Ecto neural progenitor cell (in vitro differentiated cells): ENCODE results near the gene B4GALT5.

ENCODE experiments used
- DNase-seq: peaks from one replicate; pipeline ENCODE4 v3.0.0-alpha.2; 2018; ENCODE audit warnings: low spot score

Gene B4GALT5

DNA sequence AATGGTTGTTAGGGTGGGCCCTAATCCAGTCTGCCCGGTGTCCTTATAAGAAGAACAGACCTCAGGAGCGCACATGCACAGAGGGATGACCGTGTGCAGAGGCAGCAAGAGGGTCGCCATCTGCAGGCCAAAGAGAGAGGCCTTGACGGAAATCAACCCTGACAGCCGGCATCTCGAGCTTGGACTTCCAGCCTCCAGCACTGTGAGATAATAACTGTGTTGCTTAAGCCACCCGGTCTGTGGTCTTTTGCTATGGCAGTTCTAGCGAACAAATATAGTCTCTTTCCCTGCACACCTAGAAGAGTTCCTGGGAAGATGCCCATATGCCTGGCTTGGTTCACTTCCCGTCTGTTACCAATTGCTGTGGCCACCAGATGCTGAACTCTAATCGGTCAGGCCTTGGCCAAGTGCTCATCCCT, 110.5 kb downstream of the B4GALT5 start:
- no peak for DNase-seq

DNA sequence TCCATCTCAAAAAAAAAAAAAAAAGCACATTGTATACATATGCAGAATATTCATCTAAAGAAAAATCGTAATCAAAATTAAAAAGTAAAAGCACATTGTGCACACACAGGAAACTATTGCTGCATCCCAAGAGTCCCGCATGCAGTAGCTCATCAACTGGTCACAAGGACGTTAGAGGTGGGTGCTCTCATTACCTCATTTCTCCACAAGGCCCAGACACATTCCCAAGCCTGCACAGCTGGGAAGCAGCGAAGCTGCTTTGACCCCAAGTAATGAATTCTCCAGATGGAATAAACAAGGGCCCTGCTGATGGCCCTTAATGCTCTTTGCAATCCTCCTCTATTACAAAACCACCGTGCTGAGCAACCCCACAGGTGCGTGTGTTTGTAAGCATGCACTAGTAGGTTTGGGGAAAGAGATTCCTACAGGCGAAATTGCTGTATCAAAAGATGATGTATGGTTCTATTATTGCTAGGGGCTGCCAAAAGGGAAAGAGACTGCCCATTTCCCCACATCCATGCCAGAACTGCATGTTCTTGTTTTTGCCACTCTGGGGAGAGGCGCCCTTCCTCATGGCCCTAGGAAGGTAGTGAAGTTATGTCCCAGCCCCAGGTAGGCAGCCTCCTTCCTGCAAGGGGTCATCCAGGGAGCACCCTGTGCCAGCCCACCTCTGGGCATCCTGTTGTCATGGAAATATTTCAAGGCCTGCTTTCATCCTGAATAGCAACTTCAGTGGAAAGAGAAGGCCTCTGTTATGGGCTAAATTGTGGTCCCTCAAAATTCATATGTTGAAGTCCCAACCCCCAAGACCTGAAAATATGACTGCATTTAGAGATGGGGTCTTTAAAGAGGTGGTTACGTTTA, 111.1 kb downstream of the B4GALT5 start:
- DNase-seq, result no peak

DNA sequence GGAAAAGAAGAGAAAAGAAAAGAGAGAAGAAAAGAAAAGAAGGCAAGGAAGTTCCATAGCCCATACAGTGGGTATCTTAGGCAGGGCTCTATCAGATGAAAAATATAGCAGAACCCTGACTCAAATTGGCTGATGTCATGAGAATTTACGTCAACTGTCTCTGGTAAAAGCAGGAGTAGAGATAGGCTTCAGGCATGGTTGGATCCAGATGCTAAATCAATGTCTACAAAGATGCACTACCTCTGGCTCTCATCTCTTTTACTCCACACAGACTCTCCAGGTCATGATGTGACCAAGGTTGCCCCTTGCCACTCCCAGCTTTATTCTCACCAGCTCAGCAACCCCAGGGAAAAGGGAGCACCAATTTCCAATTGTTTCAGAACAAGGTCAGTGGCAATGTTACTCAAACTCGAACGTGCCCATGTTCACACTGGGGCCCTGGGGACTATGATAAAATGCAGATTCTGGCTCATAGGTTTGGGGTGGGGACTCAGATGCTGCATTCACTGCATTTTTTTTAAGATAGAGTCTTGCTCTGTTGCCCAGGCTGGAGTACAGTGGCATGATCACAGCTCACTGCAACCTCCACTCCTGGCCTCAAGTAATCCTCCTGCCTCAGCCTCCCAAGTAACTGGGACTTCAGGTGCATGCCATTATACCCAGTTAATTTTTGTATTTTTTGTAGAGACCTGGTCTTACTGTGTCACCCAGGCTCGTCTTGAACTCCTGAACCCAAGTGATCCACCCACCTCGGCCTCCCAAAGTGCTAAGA, 112.3 kb downstream of the B4GALT5 start:
- no peak for DNase-seq

DNA sequence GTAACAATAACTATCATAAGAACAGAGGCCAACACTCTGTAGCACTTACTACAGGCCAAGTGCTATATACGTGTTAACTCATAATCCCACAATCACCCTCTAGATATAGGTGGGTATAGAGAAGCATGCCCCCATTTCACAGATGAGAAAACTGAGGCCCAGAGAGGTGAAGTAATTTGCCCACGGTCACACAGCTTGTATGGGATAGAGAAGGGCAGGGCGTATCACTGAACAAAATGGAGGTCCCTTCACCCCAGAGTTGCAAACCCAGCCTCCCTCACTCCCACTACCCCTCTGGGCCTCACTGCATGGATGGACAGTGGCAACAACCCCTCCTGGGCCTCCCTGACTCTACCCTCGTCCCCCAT, 113.9 kb downstream of the B4GALT5 start:
- DNase-seq, result no peak

DNA sequence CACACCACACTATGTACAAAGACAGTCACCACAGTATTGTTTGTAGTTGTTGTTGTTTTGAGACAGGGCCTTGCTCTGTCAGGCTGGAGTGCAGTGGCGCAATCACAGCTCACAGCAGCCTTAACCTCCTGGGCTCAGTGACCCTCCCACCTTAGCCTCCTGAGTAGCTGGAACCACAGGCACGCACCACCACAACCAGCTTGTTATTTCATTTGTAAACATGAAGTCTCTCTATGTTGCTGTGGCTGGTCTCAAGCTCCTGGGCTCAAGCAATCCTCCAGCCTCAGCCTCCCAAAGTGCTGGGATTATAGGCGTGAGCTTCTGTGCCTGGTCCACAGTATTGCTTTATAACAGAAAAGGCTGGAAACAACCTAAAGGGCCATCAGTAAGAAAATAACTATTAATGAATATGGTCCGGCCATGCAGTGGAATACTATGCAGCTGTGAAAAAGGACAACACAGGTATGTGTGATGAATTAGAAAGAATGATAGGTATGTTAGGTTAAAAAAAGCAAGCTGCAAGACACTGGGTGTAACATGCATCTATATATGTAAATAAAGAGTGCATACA, 115.8 kb downstream of the B4GALT5 start:
- DNase-seq, result no peak

DNA sequence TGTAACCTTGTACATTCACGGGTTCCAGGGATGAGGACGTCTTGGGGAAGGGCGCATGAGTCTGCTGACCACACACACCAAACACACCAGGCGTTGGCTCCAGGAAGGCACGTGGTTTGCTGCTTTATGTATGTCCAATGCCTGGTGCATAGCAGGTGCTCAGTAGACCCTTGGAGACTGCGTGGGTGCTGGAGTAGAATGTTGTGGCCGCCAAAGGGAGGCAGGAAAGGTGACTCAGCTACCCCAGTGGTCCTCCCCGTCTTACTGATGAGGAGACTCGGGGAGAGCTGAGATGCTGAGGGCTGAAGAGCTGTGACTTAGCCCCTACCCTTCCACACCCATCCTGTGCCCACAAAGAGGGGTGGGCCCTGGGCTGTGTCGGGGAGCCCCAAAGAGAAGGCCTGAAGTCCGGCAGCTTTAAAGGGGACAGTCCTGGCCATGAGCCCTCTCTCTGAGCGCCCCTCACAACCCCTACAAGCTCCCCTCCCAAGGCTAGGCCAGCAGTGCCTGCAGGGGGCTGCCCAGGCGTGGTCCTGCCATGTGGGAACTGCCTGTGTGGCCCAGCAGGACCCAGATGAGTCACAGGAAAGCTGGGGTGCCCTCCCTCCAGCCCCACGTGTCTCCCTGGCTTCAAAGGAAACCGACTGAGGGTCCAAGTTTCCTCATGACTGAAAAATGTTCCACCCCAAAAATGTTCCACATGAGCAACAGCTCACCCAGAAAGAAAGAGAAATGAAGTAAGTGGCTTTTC, 117.7 kb downstream of the B4GALT5 start:
- no peak for DNase-seq

DNA sequence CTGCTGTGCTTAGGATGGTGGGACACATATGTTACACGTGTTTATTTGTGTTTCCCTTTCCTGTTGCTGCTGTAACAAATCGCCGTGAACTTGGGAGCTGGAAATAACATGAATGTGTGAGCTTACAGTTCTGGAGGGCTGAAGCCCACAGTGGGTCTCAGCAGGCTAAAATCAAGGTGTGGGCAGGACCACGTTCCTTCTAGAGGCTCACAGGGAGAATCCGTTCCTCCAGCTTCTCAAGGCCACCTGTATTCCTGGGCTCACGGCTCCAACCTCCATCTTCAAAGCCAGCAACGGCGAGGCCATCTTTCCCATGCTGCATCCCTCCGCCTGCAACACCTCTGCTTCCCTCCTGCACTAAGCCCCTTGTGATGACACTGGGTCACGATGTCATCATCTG, 118.3 kb downstream of the B4GALT5 start:
- DNase-seq, result no peak

DNA sequence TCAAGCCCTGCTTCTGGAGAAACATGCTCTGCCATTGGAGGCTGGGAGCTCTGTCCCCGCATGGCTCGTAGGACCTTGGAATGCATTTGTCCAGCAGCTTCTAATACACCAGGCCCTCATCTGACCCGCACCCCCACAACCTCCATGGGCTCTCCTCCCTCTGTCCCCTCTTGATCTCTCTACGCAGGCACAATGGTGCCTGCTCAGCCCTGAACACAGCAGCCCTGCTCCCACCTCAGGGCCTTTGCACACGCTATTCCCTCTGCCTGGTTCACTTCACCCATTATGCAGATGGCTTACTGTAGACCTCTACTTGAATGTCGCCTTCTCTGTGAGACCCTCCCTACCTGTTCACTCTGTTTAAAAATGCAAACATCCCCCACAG, 118.8 kb downstream of the B4GALT5 start:
- no peak for DNase-seq

DNA sequence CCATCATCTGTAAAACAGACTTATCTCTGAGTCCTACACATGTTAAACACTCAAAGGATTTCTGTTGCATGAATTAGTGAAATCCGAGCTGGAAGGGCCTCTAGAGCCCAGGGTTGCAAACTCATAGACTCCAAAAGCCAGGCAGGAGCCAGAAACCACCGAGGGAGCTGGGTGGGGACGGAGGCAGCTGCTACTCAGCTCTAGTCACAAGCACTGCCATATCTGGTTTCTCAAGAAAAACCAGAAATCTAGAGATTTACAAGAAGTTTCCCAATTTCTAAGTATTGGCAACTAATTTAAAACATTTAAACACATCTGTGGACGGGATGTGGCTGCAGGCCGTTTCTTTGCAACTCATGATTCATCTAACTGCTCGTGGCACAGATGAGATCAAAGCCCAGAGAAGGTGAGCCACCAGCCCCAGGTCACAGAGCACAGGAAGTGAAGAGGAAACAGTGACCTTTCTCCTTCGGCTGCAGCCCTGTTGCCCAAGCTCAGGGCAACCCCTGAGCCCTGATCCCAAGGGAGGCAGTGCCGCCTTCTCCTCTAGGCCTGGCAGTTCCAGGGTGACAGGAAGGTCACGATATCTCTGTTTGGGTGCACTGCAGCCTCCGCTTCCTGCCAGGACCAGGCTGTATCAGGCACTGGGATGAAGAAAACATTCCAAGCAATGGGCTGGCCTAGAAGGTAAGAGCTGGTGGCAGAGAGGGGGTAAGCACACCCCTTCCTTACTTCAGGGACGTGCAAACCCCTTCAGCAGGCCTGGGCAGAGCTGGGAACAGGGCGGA, 119.3 kb downstream of the B4GALT5 start:
- no peak for DNase-seq

DNA sequence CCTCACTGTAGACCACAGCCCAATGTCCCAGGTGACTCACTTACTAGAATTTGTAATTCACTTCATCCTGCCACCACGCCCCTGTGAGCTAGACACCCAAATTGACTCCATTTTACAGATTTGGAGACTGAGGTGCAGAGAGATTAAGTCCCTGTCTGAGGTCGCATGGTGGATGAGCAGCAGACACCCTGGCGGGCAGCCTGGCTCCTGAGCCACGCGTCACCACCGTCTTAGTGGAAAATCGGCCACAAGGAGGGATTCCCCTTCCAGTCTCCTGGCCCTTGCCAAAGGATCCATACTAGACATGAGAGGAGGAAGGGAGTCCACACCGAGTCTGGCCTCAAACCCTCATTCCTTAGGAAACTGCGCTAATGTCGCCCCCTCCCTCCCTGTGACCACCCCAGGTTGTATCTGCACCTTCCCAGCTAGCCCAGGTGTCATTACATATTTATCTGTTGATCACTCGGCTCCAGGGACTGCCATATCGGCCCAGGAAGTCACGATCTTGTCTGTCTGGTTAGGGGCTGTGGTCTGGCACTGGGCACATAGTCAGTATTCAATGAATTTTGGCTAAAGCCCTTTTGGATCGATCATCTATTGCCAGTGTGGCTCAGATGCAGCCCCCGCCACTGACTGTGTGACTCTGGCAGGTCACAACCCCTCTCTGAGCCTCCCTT, 120.1 kb downstream of the B4GALT5 start:
- DNase-seq, result no peak

DNA sequence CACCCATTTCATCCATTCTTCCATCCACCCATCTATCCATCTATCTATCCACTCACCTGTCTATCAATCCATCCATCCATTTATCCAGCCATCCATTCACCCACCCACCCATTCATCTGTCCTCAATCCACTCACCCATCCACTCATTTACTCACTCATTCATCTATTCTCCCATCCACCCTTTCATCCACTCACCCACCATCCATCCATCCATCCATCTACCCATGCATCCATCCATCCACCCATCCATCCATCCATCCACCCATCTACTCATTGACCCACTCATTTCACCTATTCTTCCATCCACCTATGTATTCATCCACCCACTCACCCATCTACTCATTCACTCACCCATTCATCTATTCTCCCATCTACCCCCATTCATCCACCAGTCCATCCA, 121.6 kb downstream of the B4GALT5 start:
- DNase-seq, result no peak

DNA sequence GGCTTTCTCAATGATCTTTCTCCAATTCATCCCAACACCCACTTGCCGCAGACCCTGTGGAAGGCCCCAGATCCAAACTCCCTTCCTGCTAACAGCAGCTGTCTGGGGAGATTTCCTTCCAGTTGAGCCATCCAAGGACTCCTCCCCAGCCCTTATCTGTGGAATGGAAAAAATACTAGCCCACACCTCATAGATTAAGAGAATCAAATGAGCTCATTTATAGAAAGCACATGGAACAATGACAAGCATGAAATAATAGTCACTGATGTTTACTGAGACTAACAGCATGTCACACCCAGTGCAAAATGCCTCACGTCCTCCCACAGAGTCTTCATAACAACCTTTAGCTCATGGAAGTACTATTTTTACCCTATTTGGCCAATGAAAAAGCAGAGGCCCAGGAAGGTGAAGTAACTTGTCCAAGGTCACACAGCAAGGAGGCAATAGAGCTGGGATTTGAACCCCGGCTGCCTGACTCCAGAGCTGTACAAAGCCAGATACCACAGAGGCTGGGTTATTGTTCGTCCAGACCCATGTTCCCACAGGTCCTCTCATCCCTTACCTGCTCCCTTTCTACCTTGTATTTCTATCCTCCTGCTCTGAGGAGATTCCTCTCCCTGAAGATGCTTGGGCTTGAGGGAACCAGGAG, 122.3 kb downstream of the B4GALT5 start:
- no peak for DNase-seq

DNA sequence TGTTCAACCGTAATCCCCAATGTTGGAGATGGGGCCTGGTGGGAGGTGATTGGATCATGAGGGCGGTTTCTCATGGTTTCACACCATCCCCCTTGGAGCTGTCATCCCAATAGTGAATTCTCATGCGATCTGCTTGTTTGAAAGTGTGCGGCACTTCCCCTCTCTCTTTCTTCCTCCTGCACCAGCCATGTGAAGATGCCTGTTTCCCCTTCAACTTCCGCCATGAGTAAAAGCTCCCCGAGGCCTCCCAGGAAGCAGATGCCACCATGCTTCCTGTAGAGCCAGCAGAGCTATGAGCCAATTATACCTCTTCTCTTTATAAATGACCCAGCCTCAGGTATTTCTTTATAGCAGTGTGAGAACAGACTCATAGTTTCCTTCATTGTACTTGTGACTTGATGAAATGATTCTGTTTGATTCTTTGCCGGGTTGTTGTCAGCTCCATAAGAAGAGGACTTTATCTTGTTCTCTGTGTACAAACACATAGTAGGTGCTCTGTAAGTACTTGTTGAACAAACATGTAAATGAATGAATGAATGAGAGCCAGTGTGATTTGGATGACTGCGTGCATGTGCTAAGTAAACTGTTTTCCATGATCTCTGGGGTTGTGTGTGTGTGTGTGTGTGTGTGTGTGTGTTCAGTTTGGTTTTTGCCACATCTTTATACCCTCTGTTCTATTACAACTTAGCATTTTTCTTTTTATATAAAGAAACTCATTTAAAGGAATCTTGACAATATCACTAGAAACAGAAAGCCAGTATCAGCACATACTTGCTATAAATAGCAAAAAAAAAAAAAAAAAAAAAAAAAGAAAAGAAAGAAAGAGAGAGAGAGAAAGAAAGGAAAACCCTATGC, 123.3 kb downstream of the B4GALT5 start:
- no peak for DNase-seq

DNA sequence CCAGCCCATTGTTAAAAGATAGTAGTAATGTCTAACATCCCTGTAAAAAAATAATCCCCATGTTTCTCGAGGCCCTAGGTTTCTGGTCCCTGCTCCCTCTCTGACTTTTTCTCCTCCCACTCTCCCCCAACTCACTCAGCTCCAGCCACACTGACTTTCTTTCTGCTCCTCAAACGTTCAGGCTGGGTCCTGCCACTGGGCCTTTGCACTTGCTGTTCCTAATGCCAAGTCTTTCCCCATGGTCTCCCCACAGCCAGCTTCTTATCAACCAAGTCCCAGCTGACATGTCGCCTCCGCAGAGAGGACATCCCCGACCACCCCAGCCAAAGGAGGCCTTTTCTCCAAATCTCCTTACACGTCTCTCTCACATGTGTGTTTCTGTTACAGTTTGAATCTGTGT, 123.9 kb downstream of the B4GALT5 start:
- DNase-seq, result no peak

DNA sequence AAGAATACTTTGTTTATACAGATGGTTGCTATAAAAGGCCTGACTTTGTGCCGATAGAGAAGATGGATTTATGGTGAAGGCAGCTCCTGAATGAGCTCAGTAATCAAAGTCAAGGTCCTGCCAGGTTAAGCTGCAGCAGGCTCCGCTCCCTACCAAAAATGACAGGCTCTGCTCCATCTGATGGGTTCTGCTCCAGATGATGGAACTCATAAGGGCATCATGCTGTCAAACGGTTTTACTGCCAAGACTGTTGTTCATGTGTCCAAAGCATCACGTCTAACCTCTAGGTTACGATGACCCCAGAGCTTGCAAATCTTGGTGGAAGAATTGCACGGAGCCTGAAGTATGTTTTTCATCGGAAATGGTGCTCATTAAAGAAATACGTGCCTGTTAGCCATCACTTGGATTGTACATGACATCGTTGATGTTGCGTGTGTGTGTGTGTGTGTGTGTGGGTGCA, 126.5 kb downstream of the B4GALT5 start:
- no peak for DNase-seq

DNA sequence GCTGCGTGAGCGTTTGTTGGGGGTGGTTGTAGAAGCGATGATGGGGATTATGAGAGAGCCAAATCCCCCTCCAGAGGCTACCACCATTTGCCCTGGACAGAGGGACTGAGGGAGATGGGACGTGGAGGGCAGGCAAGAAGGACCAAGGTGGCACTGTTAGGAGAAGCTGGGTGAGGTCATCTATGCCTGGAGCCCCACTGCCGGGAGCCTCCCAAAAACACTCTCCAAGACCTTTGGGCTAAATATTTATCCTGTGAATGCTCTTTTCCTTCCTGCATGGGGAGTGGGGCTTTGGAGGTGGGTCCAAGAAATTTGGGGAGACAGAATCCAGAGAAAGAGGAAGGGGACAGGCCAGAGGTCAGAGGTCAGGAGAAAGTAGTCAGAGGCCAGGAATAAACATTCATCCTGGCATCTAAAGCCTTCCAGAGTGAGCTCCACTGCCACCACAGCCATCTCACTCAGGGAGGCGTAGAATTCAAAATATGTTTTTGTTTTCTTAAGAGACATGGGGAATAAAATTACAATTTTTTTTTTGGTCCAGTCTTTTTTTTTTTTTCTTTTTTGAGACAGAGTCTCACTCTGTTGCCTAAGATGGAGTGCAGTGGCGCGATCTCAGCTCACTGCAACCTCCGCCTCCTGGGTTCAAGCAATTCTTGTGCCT, 128.0 kb downstream of the B4GALT5 start:
- DNase-seq, result no peak

DNA sequence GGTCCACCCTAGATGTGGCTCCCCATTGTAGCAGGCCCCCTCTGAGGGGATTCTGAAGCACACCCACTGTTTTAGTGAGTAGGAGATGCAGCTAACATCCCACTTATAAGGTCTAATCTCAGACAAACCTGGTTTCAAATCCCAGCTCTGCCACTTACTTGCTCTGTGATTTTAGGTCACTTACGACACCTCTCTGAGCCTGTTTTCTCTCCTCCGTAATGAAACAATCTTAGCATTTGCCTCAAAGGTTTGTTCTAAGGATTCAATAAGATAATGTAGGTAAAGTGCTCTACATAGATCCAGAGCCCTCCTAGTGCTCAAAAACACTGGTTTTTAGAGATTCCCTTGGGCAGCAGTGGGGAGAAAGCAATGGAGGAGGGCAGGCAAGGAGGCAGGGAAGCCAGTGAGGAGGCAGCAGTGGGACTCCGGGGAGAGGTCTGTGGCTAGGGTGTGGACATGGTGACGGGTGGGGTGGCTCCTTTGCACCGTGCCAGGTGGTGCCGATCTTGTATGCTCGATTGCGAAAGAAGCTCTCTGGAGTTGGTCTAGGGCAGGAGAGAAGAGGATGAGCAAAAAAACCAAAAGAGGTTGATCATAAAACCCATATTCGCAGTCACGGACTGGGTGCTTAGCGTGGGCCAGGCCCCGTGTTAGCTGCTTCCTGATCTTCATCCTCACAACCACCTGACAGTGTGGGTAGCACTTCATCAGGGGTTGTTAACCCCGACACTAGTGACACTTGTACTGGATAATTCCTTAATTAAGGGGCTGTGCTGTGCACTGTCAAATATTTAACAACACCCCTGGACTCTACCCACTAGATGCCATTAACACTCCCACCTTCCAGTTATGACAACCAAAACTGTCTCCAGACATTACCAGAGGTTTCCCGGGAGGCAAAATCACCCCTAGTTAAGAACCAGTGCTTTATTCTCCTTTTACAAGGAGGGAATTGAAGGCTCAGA, 129.0 kb downstream of the B4GALT5 start:
- DNase-seq, result no peak
